K562 (cell line): ENCODE data around the gene SPIRE1.

Source experiments
- DNMT1 ChIP-seq: fragments of 450-650 bp; IDR thresholded peaks from 2 replicates; pipeline ENCODE4 v1.6.1; 2016; ENCODE audit warnings: antibody characterized with exemption, mild to moderate bottlenecking
- EP300 ChIP-seq: IDR thresholded peaks from 2 replicates; pipeline ENCODE4 v1.6.1; 2012; ENCODE audit warnings: low read length, improper control_type of control experiment
- EZH2 ChIP-seq: IDR thresholded peaks from 2 replicates; pipeline ENCODE4 v1.6.1; 2012; ENCODE audit warnings: low read depth, mild to moderate bottlenecking, inconsistent platforms, low read length, borderline replicate concordance
- YY1 ChIP-seq, 3 experiments: IDR thresholded peaks; 2 replicates each; pipeline ENCODE4 v1.6.1; 2011; ENCODE audit warnings: low read length in 2 of 3, mild to moderate bottlenecking in 2 of 3, moderate library complexity in 2 of 3, borderline replicate concordance in 1 of 3, control low read depth in 1 of 3, low read depth in 1 of 3; ENCODE audit not compliant: insufficient read depth in 3 of 3, insufficient replicate concordance in 2 of 3, control insufficient read depth in 1 of 3, insufficient read length in 1 of 3; ENCODE audit errors: extremely low read depth in 1 of 3
- ZBED1 ChIP-seq: IDR thresholded peaks from 2 replicates; pipeline ENCODE4 v1.6.1; 2014
- ZBTB7A ChIP-seq: IDR thresholded peaks from 2 replicates; pipeline ENCODE4 v1.6.1; 2011; ENCODE audit warnings: low read depth, mild to moderate bottlenecking, low read length, moderate library complexity, borderline replicate concordance; ENCODE audit not compliant: control insufficient read depth
- ZEB2 ChIP-seq: fragments of 450-650 bp; IDR thresholded peaks from 2 replicates; pipeline ENCODE4 v1.6.1; 2016
- ZNF398 ChIP-seq: fragments of 250-450 bp; sonication (Bioruptor Pico); IDR thresholded peaks from 2 replicates; pipeline ENCODE4 v1.8.0; 2021; ENCODE audit warnings: moderate library complexity, mild to moderate bottlenecking, inconsistent platforms
- ZNF668 ChIP-seq: fragments of 250-450 bp; sonication (Bioruptor Pico); IDR thresholded peaks from 2 replicates; pipeline ENCODE4 v1.8.0; 2022; ENCODE audit warnings: mild to moderate bottlenecking, inconsistent platforms
- ZZZ3 ChIP-seq: fragments of 450-650 bp; IDR thresholded peaks from 2 replicates; pipeline ENCODE4 v1.6.1; 2016; ENCODE audit warnings: antibody characterized with exemption, mild to moderate bottlenecking, moderate library complexity

- TF ChIP-seq ZBTB7A (no peak), EP300 (no peak), YY1 (IDR thresholded peaks at IDR 0.05; ENCODE audit: borderline replicate concordance in 1 of 3, control insufficient read depth in 1 of 3, extremely low read depth in 1 of 3, insufficient read depth in 3 of 3, insufficient read length in 1 of 3, insufficient replicate concordance in 2 of 3, low read depth in 1 of 3, low read length in 2 of 3) (no peak), EZH2 (no peak), ZBED1 (no peak), DNMT1 (no peak), ZZZ3 (no peak), ZNF668 (CRISPR knock-in tag) (no peak), ZNF398 (no peak), ZEB2 (no peak)
These were observed 19.8 kb downstream of the SPIRE1 start for GRCh38 chr18:12637901-12638643.
